DMS 273 treated with DMSO at 0.1 percent for 48 hours (cell line): ENCODE data around the gene DOLPP1.
"Not testable (repeated sequence)": the region's sequence is repeated elsewhere in the genome, so short reads cannot be mapped to it uniquely, and the experiment has no call there.

Experiments
- DNase-seq: peaks from one replicate; lab custom pipeline; 2025; lab: John Stamatoyannopoulos, UW

The DOLPP1 gene

DNA sequence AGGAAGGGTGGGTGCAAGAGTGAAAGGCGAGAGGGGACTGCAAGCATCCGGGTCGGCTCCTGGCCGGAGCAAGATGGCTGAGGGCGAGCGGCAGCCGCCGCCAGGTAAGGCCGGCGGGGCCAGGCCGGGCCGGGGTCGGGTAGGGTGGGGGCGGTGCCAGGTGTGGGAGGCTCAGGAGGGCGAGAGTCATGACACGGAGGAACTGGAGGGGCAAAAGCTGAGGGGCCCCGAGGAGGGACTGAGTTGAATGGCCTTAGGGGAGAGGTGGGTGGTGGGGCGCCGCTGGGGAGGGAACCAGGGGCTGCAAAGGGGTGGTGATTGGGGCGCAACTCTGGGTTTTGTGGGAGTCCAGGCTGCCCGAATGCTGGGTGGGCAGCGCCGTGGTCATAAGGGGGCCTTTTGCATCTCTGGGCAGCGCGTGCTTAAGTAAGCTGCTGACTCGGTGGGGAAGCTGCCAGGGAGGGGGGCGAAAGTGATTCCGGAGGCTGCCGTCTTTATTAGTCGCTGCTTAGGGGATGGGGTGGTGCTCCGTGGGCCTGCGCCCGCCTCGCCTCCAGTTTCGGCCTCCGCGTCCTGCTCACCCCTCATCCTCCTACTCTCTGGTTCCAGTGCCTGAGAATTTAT lies 30.7 kb downstream of the DOLPP1 start:
- DNase-seq, result no peak

DNA sequence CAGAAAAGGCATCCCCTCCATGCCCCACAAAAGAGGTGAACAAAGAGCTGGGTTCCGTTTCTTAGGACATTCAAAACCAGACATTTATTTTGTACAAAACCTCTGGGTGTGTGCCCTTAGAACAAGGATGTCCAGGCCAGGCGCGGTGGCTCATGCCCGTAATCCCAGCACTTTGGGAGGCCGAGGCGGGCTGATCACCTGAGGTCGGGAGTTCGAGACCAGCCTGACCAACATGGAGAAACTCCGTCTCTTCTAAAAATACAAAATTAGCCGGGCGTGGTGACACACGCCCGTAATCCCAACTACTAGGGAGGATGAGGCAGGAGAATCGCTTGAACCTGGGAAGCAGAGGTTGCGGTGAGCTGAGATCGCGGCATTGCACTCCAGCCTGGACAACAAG lies 31.6 kb downstream of the DOLPP1 start:
- DNase-seq, result not testable (repeated sequence)

DNA sequence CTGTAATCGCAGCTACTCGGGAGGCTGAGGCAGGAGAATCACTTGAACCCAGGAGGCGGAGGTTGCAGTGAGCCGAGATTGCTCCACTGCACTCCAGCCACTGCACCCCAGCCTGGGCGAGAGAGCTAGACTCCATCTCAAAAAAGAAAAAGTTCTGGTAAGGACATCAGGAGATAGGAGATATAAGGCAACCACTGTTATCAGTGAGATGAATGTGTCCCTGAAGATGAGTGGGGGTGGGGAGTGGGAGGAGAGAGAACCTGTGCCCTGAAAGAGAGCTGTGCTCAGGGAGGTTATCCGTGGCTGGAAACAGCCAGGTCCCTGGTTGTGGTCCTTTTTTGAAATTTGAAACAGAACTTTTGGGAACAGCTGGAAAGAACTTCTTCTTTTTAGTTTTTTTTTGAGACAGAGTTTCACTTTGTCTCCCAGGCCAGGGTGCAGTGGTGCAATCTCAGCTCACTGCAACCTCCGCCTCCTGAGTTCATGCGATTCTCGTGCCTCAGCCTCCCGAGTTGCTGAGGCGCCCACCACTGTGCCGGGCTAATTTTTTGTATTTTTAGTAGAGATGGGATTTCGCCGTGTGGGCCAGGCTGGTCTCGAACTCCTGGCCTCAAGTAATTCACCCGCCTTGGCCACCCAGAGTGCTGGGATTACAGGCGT lies 32.9 kb downstream of the DOLPP1 start:
- DNase-seq, result no peak

DNA sequence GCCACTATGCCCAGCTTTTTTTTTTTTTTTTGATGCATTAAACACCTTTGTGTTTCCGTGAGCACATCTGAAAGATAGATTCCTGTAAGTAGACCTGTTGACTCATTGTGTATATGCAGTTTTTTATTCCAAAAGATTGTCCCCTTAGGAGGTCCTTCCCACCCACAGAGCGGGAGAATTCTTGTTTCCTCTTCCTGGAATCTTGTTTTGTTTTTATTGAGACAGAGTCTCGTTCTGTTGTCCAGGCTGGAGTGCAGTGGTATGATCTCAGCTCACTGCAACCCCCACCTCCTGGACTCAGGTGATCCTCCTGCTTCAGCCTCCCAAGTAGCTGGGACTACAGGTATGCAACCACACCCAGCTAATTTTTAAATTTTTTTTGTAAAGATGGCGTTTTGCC lies 37.9 kb downstream of the DOLPP1 start:
- no peak for DNase-seq

DNA sequence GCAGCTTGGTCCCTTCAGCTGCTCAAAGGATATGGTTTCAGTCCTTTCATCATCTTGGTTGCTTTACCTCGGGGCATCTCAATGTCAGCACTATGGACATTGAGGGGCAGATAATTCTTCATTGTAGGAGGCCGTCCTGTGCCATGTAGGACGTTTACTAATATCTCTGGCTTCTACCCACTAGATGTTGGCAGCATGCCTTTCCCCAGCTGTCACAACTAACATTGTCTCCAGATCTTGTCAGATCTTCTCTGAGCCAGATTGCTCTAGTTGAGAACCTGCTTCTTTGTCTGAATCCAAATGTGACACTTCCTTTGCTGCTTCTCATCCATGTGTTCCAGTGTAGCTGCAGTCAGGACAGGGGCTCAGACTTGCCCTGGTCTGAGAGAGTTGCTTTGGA lies 40.6 kb downstream of the DOLPP1 start:
- no peak for DNase-seq

DNA sequence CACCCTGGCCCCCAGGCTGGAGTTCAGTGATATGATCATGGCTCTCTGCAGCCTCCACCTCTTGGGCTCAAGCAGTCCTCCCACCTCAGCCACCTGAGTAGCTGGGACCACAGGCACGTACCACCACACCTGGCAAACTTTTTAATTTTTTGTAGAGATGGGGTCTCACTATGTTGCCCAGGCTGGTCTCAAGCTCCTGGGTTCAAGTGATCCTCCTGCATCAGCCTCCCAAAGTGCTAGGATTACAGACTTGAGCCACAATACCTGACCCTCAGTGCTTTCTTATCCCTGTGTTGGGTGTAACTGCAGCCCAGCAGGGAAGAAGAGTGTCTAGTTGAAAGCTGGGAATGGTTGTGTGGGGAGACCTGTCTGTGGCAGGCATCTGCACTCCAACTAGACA lies 41.2 kb downstream of the DOLPP1 start:
- no peak for DNase-seq

DNA sequence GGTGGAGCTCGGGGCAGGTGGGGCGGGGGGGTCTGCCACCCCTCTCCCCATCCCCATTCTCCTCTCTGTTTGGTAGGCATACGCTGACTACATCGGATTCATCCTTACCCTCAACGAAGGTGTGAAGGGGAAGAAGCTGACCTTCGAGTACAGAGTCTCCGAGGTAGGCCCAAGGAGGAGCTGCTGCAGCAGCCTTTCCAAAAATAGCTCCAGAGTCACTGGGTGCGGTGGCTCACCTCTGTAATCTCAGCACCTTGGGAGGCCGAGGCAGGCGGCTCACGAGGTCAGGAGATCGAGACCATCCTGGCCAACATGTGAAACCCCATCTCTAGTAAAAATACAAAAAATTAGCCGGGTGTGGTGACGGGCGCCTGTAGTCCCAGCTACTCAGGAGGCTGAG lies 42.1 kb downstream of the DOLPP1 start:
- not testable (repeated sequence) for DNase-seq

DNA sequence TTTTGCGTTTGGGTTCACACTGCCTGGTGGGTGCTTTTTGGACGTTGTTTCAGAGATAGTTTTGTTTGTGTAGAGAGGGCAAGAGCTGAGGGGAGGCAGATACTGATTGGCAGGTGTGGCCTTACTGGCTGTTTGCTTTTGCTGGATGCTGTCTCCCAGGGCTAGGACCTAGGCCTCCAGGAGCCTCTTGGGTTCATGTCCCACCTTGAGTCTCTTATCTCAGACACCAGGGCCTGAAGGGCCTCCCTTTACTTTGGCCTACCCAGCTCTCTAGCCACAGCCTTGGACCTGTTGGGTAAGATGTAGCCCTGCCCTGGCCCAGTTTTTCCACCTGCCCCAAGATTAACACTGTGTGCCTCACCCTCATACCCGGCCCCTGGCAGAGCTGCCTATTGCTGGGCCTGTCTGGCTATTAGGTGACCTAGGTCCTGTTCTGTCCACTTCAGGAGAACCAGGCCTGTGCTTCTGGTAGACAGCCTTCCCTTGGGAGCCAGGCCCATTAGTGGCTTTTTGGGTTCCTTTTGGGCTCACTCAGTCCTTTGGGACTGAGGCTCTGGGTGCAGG lies 43.7 kb downstream of the DOLPP1 start:
- DNase-seq, result no peak

DNA sequence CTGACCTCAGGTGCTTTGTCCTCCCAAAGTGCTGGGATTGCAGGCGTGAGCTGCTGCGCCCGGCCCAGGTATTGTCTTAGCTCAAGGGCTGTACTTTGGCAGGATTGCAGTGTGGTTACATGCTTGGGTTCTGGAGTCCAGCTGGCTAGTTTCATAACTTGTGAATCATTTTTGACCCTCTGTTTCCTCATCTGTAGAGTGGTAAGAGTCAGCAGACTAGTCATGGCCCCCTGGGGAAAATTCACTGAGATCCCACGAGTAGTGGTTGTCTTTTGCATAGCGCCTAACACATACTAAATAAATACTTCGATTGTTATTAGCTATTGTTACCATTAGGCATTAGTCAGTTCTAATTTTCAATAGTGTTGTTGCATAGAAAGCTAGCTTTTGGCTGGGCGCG lies 44.6 kb downstream of the DOLPP1 start:
- DNase-seq, result no peak

DNA sequence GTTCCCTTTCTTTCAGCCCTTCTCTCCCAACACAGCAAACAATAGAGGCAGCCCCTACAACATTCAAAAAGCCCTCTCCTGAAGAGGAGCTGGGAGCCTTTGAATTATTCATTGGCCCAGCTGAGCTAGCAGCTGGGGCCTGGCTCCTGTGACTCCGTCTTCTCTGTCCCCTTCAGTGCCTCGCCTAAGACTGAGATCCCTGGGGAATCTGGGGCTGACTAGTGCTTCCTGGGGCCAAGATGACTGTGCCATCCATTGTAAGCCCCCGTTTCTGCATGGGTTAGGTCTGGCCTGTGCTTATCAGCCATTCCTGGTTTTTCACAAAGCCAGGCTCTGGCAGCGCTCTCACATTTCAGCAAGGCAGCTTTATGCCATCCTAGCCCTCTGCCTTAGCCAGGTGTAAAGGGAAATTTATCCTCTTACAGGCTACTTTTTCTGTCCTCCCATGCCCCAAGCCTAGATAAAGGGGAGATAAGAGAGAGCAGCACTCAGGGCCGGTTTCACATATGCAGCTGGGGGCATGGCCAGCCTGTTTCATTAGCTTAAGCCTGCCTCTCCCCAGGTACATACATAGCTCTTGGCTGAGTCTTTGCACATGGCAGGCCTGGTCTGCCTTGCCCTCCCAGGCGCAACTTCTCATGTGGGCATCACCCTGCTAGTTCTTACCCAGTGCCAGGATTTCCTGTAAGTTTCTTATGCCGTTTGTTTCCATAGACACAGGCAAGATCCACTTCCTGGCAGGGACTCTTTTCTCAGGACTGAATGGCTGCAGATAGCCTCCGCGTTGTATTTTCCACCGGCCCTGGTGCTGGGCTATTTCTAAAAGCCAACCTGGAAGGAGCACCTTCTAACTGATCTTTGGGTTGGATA lies 46.1 kb downstream of the DOLPP1 start:
- DNase-seq, result no peak

DNA sequence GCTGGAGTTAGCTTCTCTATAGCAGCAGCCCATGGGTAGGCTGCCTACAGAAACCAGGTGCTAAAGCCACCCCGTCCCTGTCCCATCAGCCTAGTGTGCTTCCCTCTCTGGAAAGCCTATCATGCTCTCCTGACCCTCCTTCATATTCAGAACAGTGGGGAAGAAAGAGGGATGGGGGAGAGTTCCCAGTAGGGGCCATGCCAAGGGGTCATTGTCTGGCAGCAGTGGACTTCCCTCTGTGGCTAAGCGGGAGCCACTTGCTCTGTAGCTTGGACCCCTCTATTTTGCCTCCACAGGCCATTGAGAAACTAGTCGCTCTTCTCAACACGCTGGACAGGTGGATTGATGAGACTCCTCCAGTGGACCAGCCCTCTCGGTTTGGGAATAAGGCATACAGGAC lies 47.8 kb downstream of the DOLPP1 start:
- DNase-seq, result no peak

DNA sequence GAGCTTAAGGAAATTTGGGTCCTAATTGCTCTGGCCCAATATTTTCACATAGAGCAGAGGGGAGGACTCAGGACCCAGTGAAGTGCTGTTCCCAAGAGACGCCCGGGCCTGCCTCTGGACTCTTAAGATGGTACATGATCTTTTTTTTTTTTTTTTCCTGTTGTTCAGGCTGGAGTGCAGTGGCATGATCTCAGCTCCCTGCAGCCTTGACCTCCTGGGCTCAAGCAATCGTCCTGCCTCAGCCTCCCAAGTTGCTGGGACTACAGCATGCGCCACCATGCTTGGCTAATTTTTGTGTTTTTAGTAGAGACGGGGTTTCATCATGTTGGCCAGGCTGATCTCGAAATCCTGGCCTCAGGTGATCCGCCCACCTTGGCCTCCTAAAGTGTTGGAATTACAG lies 49.4 kb downstream of the DOLPP1 start:
- DNase-seq, result not testable (repeated sequence)

DNA sequence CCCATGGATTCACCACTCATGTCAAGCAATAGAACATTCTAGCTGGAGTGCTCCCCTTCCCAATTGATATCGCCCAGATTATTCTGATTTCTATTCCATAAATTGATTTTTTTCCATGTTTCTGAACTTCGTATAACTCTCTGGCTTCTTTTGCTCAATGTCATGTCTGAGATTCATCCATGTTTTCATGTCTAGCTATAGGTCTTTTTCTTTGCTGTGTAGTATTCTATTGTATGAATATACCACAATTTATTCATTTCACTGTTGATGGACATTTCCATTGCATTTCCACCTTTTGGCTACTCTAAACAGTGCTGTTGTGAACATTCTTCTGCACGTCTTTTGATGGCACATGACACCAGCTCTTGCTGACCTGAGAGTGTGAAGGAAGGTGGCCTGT lies 49.9 kb downstream of the DOLPP1 start:
- DNase-seq, result no peak

DNA sequence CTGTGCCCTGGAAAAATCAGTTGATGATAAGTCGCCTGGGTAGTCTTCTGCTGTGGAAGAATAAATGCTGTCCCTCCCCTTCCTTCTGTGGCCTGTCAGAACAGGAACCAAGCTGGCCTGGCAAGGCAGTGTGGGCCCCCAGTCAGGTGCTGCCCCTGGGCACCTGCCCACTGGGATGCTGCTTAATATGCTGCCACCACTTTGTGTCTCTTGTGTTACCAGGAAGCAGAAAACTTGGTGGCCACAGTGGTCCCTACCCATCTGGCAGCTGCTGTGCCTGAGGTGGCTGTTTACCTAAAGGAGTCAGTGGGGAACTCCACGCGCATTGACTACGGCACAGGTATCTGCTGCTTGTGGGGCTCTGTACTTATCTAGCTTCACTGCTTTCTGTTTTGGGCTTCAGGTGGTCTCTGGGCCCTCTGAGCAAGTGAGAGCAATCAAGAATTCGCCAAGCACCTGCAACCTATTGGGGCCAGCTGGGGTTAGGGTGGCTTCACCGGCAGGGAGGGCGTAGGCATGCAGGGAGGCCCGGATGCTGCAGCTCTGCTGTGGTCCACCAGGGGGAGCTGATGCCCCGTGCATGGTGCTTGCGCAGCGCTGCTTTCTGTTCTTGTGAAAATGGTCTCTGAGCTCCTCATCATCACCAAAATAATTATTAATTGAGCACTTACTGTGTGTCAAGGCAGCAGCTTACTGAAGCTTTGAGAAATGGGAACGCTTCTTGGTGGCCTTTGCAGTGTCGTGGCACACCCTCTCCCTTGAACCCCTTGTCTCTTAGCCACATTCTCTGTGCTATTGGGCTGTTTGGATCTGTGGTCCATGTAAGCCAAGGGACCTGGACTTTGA lies 50.6 kb downstream of the DOLPP1 start:
- DNase-seq, result peak; percentile 24

DNA sequence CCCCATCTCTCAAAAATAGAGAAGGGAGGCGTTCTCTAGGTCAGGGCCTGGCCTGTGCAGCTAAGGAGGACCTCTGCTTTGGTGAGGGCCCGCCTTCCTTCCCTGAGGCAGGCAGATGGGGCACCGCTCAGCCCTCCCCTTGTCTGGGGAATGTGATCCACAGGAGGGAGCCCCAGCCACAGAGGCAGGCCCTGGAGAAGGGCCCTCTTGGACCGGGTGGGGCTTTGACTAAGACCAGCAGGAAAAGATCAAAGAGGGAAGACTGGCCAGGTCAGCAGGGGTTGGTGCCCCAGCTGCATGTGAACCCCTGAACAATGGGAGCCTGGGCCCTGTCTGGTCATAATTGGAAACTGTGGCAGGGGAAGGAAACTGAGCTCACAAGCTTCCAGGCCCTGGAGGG lies 52.2 kb downstream of the DOLPP1 start:
- DNase-seq, result no peak

DNA sequence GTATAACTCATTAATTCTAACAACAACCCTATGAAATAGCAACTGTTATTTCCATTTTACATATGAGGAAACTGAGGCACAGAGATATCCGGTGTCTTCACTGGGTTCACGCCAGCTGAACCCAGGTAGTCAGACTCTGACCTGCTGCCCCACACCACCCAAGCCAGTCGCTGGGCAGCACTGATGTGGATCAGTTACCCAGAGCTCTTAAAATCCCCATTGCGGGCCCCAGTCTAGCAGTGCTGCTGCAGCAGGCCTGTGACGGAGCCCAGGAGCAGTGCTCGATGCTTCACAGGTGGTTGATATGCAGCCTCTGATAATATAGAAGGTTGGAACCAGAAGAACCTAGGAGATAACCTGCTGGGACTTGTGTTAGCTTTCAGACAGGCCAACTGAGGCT lies 54.6 kb downstream of the DOLPP1 start:
- no peak for DNase-seq

DNA sequence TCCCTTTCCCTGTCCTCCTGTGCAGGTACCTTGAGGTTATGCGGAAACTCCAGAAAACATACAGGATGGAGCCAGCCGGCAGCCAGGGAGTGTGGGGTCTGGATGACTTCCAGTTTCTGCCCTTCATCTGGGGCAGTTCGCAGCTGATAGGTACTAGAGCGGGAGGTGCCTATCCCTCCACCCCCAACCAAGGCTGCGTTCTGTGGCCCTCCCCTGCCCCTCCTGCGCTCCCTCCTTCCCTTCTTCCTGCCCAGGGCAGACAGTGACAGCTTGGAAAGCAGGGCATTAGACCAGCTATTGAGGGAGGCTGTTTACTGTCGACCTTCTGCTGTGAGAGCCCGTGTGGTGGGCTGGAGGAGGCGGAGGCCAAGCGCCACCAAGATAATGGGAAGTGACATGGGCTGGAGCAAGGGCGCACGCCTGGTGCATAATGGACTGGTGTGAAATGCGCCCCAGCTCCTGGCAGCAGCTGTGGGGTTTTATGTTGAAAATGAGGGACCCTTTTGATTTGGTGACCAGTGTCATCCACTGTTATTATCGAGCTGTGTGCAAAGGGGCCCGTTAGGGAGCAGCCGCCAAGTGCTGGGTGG lies 55.6 kb downstream of the DOLPP1 start:
- DNase-seq, result peak; percentile 61

DNA sequence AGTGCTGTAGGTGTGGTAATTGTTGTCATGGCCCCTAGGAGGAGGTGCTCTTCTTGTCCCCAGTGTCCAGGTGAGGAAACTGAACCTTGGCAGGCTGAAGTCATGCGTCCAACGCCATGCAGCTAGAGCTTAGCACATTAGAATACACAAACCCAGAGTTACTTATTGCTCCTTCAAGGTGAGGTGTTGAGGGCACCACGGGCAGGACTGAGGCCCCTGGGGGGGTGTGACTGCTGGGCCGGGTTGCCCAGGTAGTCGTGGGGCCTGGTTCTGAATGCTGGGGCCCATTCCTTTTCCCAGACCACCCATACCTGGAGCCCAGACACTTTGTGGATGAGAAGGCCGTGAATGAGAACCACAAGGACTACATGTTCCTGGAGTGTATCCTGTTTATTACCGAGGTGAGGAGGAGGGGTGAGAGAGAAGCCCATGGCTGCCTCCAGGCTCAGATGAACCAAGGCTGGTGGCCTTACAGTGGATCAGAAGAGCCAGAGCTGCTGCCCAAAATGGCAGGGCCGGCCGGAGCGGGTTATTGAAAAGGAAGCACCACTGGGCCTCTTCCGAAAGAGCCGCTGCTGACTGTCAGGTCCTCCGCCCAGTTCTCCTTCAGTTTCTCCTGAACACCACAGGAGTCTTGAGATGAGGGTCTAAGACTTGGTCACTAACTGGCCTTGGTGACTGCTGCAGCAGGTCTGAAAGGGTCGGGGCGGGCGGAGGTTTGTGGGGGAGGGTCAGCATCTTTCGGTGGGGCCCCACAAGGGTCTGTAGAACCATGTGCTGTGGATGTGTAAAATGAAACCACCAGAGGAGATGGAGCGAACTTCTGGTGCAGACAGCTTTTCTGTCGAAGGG lies 56.6 kb downstream of the DOLPP1 start:
- DNase-seq, result no peak

DNA sequence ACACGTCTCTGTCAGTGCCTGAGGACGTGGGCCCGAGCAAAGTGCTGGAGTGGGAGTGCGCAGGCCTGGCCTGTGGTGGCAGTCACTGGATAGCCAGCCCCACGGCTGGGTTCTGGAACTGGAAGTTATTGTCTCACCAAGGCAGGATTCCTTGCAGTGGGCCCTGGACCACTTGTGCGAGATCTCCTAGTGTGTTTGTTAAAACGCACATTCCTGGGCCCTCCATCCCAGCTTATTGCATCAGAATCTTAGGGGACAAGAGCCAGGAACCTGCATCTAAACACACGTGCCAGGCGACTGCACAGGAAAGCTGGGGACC lies 57.2 kb downstream of the DOLPP1 start:
- no peak for DNase-seq

DNA sequence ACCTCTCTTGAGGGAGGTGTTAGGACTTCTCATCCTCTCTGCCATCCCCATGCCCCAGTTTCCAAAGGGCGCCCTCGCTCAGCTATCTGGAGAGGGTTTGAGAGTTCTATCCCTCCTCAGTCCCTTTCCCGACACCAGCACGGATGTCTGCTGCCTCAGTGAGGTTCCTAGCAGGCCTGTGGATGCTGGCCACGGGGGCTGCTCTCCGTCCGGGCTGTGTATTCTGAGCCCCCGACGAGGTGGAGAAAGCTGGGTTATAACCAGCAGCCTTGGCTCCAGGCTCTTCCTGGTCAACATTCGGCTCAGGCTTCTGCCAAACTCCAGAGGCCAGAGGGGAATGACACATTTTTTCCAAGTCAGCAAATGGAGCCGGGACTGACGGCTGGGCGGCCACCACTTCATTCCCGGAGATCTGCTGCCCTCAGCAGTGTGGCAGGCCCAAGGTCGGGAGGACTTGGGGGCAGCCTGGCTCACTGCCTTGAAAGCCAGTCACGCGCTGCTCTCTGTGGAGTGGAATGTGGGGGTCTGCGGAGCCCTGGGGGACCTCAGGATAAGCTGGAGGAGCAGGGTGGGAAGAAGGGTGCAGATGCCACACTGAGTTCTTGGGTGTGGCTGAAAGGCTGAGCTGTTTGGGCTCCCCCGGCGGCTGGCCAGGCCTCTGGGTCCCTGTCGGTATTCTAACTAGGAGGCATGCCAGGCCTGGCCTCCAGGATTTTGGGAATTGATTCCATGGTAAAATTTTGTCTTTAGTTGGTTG lies 57.7 kb downstream of the DOLPP1 start:
- DNase-seq, result no peak
